Ascending aorta (tissue), 2 donors: ENCODE measurements around the gene SPACA7. TPM values are rescaled to one million over a fixed set of nuclear protein-coding genes. Genes with fewer than 3 reads are reported as not detected.

ENCODE experiments used
- DNase-seq, 2 donors: peaks; one replicate each; pipeline ENCODE4 v3.0.0-alpha.2; 2019; ENCODE audit warnings: low spot score in 2 of 2
- H3K27ac ChIP-seq, 2 donors: fragments of 200-600 bp; sonication (generic); one replicate each; pipeline ENCODE4 v1.5.1; 2016 to 2017; ENCODE audit warnings: mild to moderate bottlenecking in 1 of 2
- H3K27me3 ChIP-seq: fragments of 200-600 bp; sonication (generic); one replicate; pipeline ENCODE4 v1.5.1; 2017
- H3K36me3 ChIP-seq, 2 donors: fragments of 200-600 bp; sonication (generic); one replicate each; pipeline ENCODE4 v1.5.1; 2016
- H3K4me1 ChIP-seq, 2 donors: fragments of 200-600 bp; sonication (generic); one replicate each; pipeline ENCODE4 v1.5.1; 2016 to 2017; ENCODE audit warnings: mild to moderate bottlenecking in 1 of 2
- H3K4me3 ChIP-seq, 2 donors: fragments of 200-600 bp; sonication (generic); one replicate each; pipeline ENCODE4 v1.5.1; 2016 to 2017; ENCODE audit warnings: mild to moderate bottlenecking in 1 of 2
- H3K9me3 ChIP-seq, 2 donors: fragments of 200-600 bp; sonication (generic); one replicate each; pipeline ENCODE4 v1.5.1; 2016
- CTCF ChIP-seq, 3 experiments: fragments of 200-600 bp in 2 of 3; fragments of 450-650 bp in 1 of 3; sonication (generic) in 2 of 3; IDR thresholded peaks; one replicate each; pipeline ENCODE4 v1.5.1; 2016 to 2019; ENCODE audit warnings: antibody characterized with exemption in 3 of 3, mild to moderate bottlenecking in 1 of 3, moderate library complexity in 1 of 3
- intact Hi-C: fragments of 100-400 bp; cut with DNase I; formaldehyde crosslinking; loops from one replicate; pipeline ENCODE4 v1.15.1; 2023
- total RNA-seq: library from RNA; depleted of rRNA; stranded (reverse); fragments of >200 nt; gene quantifications from one replicate; pipeline ENCODE4 v1.1.0, GENCODE V29; 2016

The SPACA7 gene
- total RNA-seq, 1 donor from 2014 or later: not detected

- no peaks in the 10 kb centered on the region for H3K36me3 ChIP-seq
- no peak overlapping the region for H3K27ac ChIP-seq
- no peaks in the 10 kb centered on the region for H3K9me3 ChIP-seq
- no peak for DNase-seq
- intact Hi-C loops: no loop called here
- no peaks in the 10 kb centered on the region for H3K27me3 ChIP-seq
- H3K4me1 ChIP-seq: no peaks in the 10 kb centered on the region
- TF ChIP-seq CTCF (IDR thresholded peaks at IDR 0.05): no peak
- no peak overlapping the region for H3K4me3 ChIP-seq
Measured at GRCh38 chr13:112450118-112450903, 74.2 kb downstream of the SPACA7 start.

GRCh38 chr13:112450904-112451240, 74.7 kb downstream of the SPACA7 start:
- Histone ChIP-seq H3K27ac (no peak overlapping the region), H3K4me3 (no peak overlapping the region), H3K4me1 (no peaks in the 10 kb centered on the region), H3K36me3 (no peaks in the 10 kb centered on the region), H3K9me3 (no peaks in the 10 kb centered on the region), H3K27me3 (no peaks in the 10 kb centered on the region)
- intact Hi-C loops: no loop called here
- no peak for DNase-seq
- no peak for TF ChIP-seq CTCF (IDR thresholded peaks at IDR 0.05)

- no peaks in the 10 kb centered on the region for H3K27me3 ChIP-seq
- no peak for DNase-seq
- no peak overlapping the region for H3K27ac ChIP-seq
- no peaks in the 10 kb centered on the region for H3K9me3 ChIP-seq
- no peaks in the 10 kb centered on the region for H3K4me1 ChIP-seq
- no peak for TF ChIP-seq CTCF (IDR thresholded peaks at IDR 0.05)
- no peaks in the 10 kb centered on the region for H3K36me3 ChIP-seq
- no peak overlapping the region for H3K4me3 ChIP-seq
- intact Hi-C loops: no loop called here
Measured at GRCh38 chr13:112451512-112452379, 75.6 kb downstream of the SPACA7 start.

- intact Hi-C loops: no loop called here
- H3K9me3 ChIP-seq: no peaks in the 10 kb centered on the region
- no peak overlapping the region for H3K4me3 ChIP-seq
- TF ChIP-seq CTCF (IDR thresholded peaks at IDR 0.05): no peak
- no peak for DNase-seq
- H3K4me1 ChIP-seq: no peaks in the 10 kb centered on the region
- H3K27me3 ChIP-seq: no peaks in the 10 kb centered on the region
- no peak overlapping the region for H3K27ac ChIP-seq
- H3K36me3 ChIP-seq: no peaks in the 10 kb centered on the region
Measured at GRCh38 chr13:112452380-112453206, 76.4 kb downstream of the SPACA7 start.

GRCh38 chr13:112453207-112453829, 77.2 kb downstream of the SPACA7 start:
- no peaks in the 10 kb centered on the region for H3K27me3 ChIP-seq
- intact Hi-C loops: no loop called here
- H3K27ac ChIP-seq: no peak overlapping the region
- H3K9me3 ChIP-seq: no peaks in the 10 kb centered on the region
- no peak for DNase-seq
- TF ChIP-seq CTCF (IDR thresholded peaks at IDR 0.05): no peak
- H3K36me3 ChIP-seq: no peaks in the 10 kb centered on the region
- H3K4me1 ChIP-seq: no peaks in the 10 kb centered on the region
- no peak overlapping the region for H3K4me3 ChIP-seq
